Measurements from ENCODE around the gene NLRP2B.

- TF ChIP-seq, protein P1, sequence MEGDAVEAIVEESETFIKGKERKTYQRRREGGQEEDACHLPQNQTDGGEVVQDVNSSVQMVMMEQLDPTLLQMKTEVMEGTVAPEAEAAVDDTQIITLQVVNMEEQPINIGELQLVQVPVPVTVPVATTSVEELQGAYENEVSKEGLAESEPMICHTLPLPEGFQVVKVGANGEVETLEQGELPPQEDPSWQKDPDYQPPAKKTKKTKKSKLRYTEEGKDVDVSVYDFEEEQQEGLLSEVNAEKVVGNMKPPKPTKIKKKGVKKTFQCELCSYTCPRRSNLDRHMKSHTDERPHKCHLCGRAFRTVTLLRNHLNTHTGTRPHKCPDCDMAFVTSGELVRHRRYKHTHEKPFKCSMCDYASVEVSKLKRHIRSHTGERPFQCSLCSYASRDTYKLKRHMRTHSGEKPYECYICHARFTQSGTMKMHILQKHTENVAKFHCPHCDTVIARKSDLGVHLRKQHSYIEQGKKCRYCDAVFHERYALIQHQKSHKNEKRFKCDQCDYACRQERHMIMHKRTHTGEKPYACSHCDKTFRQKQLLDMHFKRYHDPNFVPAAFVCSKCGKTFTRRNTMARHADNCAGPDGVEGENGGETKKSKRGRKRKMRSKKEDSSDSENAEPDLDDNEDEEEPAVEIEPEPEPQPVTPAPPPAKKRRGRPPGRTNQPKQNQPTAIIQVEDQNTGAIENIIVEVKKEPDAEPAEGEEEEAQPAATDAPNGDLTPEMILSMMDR (conservative IDR thresholded peaks at IDR 0.05; ENCODE audit: low read depth, low read length): no peak
- TF ChIP-seq POLR2A (IDR thresholded peaks at IDR 0.05; ENCODE audit: low read depth, low read length) (no peak), RAD21 (IDR thresholded peaks at IDR 0.05; ENCODE audit: low read length) (no peak), SMC3 (IDR thresholded peaks at IDR 0.05; ENCODE audit: low read depth, low read length) (no peak), RFX5 (IDR thresholded peaks at IDR 0.05; ENCODE audit: low read depth, low read length) (no peak), NFE2L2 (IDR thresholded peaks at IDR 0.05; ENCODE audit: low read depth, low read length) (no peak), FOS (IDR thresholded peaks at IDR 0.05; ENCODE audit: low read depth, low read length) (no peak), CEBPB (IDR thresholded peaks at IDR 0.05; ENCODE audit: low read depth, low read length) (no peak), RCOR1 (IDR thresholded peaks at IDR 0.05; ENCODE audit: insufficient replicate concordance, low read length) (no peak)
- TF ChIP-seq, protein P2, sequence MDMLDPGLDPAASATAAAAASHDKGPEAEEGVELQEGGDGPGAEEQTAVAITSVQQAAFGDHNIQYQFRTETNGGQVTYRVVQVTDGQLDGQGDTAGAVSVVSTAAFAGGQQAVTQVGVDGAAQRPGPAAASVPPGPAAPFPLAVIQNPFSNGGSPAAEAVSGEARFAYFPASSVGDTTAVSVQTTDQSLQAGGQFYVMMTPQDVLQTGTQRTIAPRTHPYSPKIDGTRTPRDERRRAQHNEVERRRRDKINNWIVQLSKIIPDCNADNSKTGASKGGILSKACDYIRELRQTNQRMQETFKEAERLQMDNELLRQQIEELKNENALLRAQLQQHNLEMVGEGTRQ (IDR thresholded peaks at IDR 0.05; ENCODE audit: low read depth, low read length): no peak
Measured at GRCh38 chrX:57652705-57653104, 27.4 kb downstream of the NLRP2B start.
